Breast epithelium (tissue), 4 donors: ENCODE results near the gene MAST4. TPM values are rescaled to one million over a fixed set of nuclear protein-coding genes. Genes with fewer than 3 reads are reported as not detected.

ENCODE experiments used
- DNase-seq, 2 donors: peaks; one replicate each; pipeline ENCODE4 v3.0.0-alpha.2; 2019; ENCODE audit warnings: low spot score in 2 of 2
- H3K27ac ChIP-seq, 2 donors: fragments of 200-600 bp; sonication (generic) in 1 of 2; one replicate each; pipeline ENCODE4 v1.5.1; 2016 to 2019; ENCODE audit warnings: mild to moderate bottlenecking in 1 of 2
- H3K27me3 ChIP-seq, 2 donors: fragments of 200-600 bp; sonication (generic) in 1 of 2; one replicate each; pipeline versions ENCODE4 v1.5.1 to v1.6.0; 2017 to 2019; ENCODE audit warnings: control low read depth in 1 of 2, mild to moderate bottlenecking in 1 of 2
- H3K36me3 ChIP-seq: fragments of 200-600 bp; one replicate; pipeline ENCODE4 v1.5.1; 2019
- H3K4me1 ChIP-seq, 2 donors: fragments of 200-600 bp; sonication (generic); one replicate each; pipeline ENCODE4 v1.5.1; 2016 to 2019; ENCODE audit warnings: control low read depth in 1 of 2
- H3K4me3 ChIP-seq, 3 donors: fragments of 200-600 bp; sonication (generic); 1 replicate in 2 of 3; 2 replicates in 1 of 3; pipeline ENCODE4 v1.5.1; 2016 to 2019; ENCODE audit warnings: mild to moderate bottlenecking in 3 of 3, moderate library complexity in 2 of 3
- H3K9me3 ChIP-seq, 2 donors: fragments of 200-600 bp; sonication (generic) in 1 of 2; one replicate each; pipeline ENCODE4 v1.5.1; 2016 to 2019; ENCODE audit warnings: control low read depth in 1 of 2
- POLR2A ChIP-seq: fragments of 450-650 bp; IDR thresholded peaks from one replicate; pipeline ENCODE4 v1.6.1; 2016; ENCODE audit warnings: antibody characterized with exemption, mild to moderate bottlenecking, moderate library complexity
- POLR2AphosphoS5 ChIP-seq, 3 donors: sonication (generic); formaldehyde crosslinking; IDR thresholded peaks; one replicate each; pipeline ENCODE4 v1.6.1; 2017; ENCODE audit warnings: antibody characterized with exemption in 3 of 3
- intact Hi-C: fragments of 100-400 bp; cut with DNase I; formaldehyde crosslinking; loops from one replicate; pipeline ENCODE4 v1.15.1; 2023; ENCODE audit warnings: low total_unique reads
- total RNA-seq, 3 donors: library from RNA; depleted of rRNA; stranded (reverse); fragments of >200 nt; gene quantifications; one replicate each; pipeline ENCODE4 v1.1.0, GENCODE V29; 2016
- TF ChIP-seq, protein P1 (sequence below), 3 donors: fragments of 450-650 bp; IDR thresholded peaks; one replicate each; pipeline ENCODE4 v1.5.1; 2016 to 2017; ENCODE audit warnings: antibody characterized with exemption in 3 of 3, mild to moderate bottlenecking in 3 of 3, moderate library complexity in 3 of 3

Gene MAST4
- total RNA-seq, 3 donors from 2014 or later = 28.0 to 61.5 (median 50.1) TPM

DNA sequence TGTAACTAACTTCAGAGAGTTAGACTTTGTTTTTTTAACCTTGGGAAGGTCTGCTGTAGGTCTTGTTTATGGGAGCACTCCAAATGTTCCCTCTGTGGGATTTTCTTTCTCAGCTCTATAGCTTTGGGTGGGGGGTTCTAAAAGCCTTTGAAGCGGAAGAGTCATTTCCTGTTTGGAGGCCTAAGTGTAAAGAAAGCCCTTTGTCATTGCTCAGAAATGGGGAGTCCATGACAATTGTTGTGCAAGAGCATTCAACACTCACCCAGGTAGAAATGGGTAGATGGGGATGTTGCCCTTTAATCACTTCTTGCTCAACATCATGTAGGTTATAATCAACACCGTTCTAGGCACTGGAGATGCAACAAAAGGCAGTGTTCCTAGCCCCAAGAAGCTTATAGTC, 30.3 kb upstream of the MAST4 start:
- Histone ChIP-seq H3K4me1 (no peaks in the 10 kb centered on the region), H3K27ac (no peak overlapping the region), H3K27me3 (no peaks in the 10 kb centered on the region), H3K4me3 (no peak overlapping the region), H3K9me3 (no peaks in the 10 kb centered on the region), H3K36me3 (no peaks in the 10 kb centered on the region)
- intact Hi-C loops = no loop called here
- DNase-seq = no peak
- no peak for TF ChIP-seq POLR2A
- no peak for TF ChIP-seq POLR2AphosphoS5 (IDR thresholded peaks at IDR 0.05)
- TF ChIP-seq, protein P1, sequence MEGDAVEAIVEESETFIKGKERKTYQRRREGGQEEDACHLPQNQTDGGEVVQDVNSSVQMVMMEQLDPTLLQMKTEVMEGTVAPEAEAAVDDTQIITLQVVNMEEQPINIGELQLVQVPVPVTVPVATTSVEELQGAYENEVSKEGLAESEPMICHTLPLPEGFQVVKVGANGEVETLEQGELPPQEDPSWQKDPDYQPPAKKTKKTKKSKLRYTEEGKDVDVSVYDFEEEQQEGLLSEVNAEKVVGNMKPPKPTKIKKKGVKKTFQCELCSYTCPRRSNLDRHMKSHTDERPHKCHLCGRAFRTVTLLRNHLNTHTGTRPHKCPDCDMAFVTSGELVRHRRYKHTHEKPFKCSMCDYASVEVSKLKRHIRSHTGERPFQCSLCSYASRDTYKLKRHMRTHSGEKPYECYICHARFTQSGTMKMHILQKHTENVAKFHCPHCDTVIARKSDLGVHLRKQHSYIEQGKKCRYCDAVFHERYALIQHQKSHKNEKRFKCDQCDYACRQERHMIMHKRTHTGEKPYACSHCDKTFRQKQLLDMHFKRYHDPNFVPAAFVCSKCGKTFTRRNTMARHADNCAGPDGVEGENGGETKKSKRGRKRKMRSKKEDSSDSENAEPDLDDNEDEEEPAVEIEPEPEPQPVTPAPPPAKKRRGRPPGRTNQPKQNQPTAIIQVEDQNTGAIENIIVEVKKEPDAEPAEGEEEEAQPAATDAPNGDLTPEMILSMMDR (IDR thresholded peaks at IDR 0.05) = no peak

GRCh38 chr5:66567474-66567873, 28.7 kb upstream of the MAST4 start:
- TF ChIP-seq POLR2AphosphoS5 (IDR thresholded peaks at IDR 0.05) (no peak), POLR2A (no peak)
- TF ChIP-seq, protein P1 (IDR thresholded peaks at IDR 0.05) = no peak
- Histone ChIP-seq H3K9me3 (no peaks in the 10 kb centered on the region), H3K4me1 (no peaks in the 10 kb centered on the region), H3K4me3 (no peak overlapping the region), H3K36me3 (no peaks in the 10 kb centered on the region), H3K27me3 (no peaks in the 10 kb centered on the region), H3K27ac (no peak overlapping the region)
- DNase-seq = no peak
- intact Hi-C loops = no loop called here

- no peaks in the 10 kb centered on the region for H3K4me1 ChIP-seq
- intact Hi-C loops = no loop called here
- no peaks in the 10 kb centered on the region for H3K36me3 ChIP-seq
- no peak overlapping the region for H3K4me3 ChIP-seq
- H3K27ac ChIP-seq = no peak overlapping the region
- TF ChIP-seq POLR2AphosphoS5 (IDR thresholded peaks at IDR 0.05) (no peak), POLR2A (no peak)
- TF ChIP-seq, protein P1 (IDR thresholded peaks at IDR 0.05) = no peak
- H3K9me3 ChIP-seq = no peaks in the 10 kb centered on the region
- H3K27me3 ChIP-seq = no peaks in the 10 kb centered on the region
- DNase-seq = no peak
Observed at GRCh38 chr5:66570201-66570600, 26.0 kb upstream of the MAST4 start.

DNA sequence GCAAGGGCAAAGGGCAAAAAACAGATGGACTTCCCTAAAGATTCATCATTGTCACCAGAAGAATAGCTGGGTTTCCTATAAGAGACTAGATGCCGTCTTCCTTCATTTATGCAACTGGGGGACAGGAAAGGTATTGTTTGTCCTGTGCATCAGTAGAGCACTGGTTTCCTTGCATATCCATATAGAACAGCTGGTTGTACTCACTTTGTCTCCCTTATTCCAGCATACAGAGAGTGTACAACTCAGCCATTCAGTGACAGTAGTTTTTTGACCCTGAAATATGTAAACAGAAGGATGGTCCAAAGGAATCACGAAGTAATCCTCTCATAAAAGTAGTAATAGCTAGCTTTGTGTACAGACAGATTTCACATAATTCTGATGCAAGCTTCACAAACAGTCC, 22.5 kb upstream of the MAST4 start:
- intact Hi-C loops = no loop called here
- no peaks in the 10 kb centered on the region for H3K36me3 ChIP-seq

GRCh38 chr5:66582499-66583165, 13.6 kb upstream of the MAST4 start:
- no peaks in the 10 kb centered on the region for H3K9me3 ChIP-seq
- no peaks in the 10 kb centered on the region for H3K27me3 ChIP-seq
- H3K4me3 ChIP-seq = no peak overlapping the region
- DNase-seq = no peak
- H3K4me1 ChIP-seq = no peaks in the 10 kb centered on the region
- intact Hi-C loops = no loop called here
- H3K36me3 ChIP-seq = no peaks in the 10 kb centered on the region
- no peak overlapping the region for H3K27ac ChIP-seq
- TF ChIP-seq POLR2AphosphoS5 (IDR thresholded peaks at IDR 0.05) (no peak), POLR2A (no peak)
- TF ChIP-seq, protein P1 (IDR thresholded peaks at IDR 0.05) = no peak

More for the DNA sequence above, 22.5 kb upstream of the MAST4 start:
- Histone ChIP-seq H3K4me3 (no peak overlapping the region), H3K4me1 (no peaks in the 10 kb centered on the region), H3K9me3 (no peaks in the 10 kb centered on the region), H3K27ac (no peak overlapping the region), H3K27me3 (no peaks in the 10 kb centered on the region)
- TF ChIP-seq POLR2AphosphoS5 (IDR thresholded peaks at IDR 0.05) (no peak), POLR2A (no peak)
- TF ChIP-seq, protein P1 (IDR thresholded peaks at IDR 0.05) = no peak
- DNase-seq = no peak
